Raji (cell line): ENCODE data around the gene RAB43.

ENCODE experiments used
- POLR2A ChIP-seq: IDR thresholded peaks from 2 replicates; pipeline ENCODE4 v1.6.1; 2011; ENCODE audit warnings: low read depth, low read length, control low read depth; ENCODE audit not compliant: insufficient read depth

RAB43 gene

DNA sequence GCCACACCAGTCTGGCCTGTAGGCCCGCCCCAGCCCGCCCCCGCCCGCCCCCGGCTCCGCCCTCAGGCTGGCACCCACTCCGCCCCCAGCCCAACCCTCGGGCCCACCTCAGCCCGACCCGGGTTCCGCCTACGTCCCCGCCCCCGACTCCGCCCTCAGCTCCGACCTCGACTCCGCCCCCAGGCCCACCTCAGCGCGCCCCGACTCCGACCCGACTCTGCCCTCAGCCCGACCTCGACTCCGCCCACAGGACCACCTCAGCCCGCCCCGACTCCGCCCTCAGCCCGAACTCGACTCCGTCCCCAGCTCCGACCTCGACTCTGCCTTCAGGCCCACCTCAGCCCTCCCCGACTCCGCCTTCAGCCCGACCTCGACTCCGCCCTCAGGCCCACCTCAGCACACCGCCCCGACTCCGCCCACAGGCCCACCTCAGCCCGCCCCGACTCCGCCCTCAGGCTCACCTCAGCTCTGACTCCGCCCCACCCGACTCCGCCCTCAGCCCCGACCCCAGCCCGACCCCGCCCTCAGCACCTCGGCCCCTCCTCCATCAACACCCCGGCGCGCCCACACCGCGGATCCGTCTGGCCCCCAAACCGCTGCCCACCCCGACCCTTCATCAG lies at the start of gene RAB43:
TSS of gene RAB43 (minus strand) at position 13 of the 620 bp plus-strand sequence. CDS start 315 bp downstream, outside the sequence.
- TF ChIP-seq POLR2A, result no peak

DNA sequence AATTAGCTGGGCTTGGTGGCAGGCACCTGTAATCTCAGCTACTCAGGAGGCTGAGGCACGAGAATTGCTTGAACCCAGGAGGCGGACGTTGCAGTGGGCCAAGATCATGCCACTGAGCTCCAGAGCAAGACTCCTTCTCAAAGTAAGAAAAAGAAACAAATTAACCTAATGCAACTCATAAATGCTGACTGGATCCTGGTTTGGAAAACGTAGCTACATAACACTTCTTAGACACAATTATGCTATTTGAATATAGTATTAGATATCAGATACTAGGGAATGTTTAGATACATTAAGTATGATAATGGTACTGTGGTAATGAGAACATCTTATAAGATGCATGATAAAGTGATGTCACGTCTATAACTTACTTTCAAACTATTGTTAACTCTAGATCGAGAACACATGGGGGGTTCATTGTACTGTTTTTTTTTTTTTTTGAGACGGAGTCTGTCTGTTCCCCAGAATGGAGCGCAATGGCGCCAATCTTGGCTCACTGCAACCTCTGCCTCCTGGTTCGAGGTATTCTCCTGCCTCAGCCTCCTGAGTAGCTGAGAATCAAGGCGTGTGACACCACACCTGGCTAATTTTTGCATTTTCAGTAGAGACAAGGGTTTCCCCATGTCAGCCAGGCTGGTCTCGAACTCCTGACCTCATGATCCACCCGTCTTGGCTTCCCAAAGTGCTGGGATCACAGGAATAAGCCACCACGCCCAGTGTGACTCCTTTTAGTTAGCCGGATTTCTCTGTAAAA lies 45.2 kb upstream of the RAB43 start:
- no peak for TF ChIP-seq POLR2A

DNA sequence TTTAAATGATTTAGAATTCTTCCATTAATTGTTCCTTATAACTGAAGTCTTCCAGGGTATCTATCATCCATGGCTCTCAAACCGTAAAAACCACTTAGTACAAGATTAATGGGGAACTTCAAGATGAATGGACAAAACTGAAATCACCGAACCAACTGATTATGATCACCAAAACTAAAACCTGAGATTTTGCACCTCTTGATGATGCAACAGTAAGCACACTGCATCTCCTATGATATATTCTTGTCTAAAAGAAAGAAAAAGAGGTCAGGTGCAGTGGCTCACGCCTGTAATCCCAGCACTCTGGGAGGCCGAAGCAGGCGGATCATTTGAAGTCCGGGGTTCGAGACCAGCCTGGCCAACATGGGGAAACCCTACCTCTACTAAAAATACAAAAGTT lies 42.9 kb upstream of the RAB43 start:
- TF ChIP-seq POLR2A, result no peak

- no peak for TF ChIP-seq POLR2A
Measured at GRCh38 chr3:129162729-129163579, 41.4 kb upstream of the RAB43 start.

- TF ChIP-seq POLR2A, result no peak
Measured at GRCh38 chr3:129161860-129162271, 40.3 kb upstream of the RAB43 start.

- peak; percentile 92 for TF ChIP-seq POLR2A
Measured at GRCh38 chr3:129160891-129161859, 39.6 kb upstream of the RAB43 start, which contains the start of gene ISY1. ISY1 (minus strand) TSS chr3:129161063; CDS start chr3:129160975, 88 bp downstream.

GRCh38 chr3:129144786-129145185 lies 23.2 kb upstream of the RAB43 start:
- TF ChIP-seq POLR2A, result no peak

- TF ChIP-seq POLR2A, result no peak
Measured at GRCh38 chr3:129139911-129140310, 18.3 kb upstream of the RAB43 start.

DNA sequence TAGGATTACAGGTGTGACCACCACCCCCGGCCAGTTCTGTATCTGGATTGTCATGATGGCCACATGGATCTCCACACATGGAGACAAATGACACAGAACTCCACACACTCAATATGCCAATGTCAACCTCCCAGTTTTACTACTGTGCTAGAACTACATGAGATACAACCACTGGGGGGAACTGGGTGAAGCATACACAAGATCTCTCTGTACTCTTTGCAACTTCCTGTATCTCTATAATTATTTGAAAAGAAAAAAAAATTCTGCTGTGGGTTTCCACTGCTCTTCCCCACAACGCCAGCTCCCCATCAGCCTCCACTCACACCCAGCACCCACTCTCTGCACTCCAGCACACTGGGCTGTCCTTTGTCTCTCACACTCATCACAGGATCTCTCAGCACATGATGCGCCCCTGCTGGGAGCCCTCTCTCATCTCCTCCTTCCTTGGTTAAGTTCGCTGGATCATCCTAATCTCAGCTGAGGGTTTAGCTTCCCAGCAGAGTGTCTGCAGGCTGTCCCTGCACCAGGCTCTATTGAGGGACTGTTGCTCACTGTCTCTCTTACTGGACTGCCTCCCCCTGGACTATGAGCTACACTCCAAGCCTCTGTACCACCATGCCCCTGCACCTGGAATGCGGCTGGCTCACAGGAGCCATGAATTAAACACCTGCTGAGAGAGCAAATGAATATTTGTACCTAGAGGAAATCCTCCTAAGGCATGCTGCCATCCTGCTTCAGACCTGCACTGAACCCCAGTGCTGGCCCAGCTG lies 10.7 kb upstream of the RAB43 start:
- no peak for TF ChIP-seq POLR2A

DNA sequence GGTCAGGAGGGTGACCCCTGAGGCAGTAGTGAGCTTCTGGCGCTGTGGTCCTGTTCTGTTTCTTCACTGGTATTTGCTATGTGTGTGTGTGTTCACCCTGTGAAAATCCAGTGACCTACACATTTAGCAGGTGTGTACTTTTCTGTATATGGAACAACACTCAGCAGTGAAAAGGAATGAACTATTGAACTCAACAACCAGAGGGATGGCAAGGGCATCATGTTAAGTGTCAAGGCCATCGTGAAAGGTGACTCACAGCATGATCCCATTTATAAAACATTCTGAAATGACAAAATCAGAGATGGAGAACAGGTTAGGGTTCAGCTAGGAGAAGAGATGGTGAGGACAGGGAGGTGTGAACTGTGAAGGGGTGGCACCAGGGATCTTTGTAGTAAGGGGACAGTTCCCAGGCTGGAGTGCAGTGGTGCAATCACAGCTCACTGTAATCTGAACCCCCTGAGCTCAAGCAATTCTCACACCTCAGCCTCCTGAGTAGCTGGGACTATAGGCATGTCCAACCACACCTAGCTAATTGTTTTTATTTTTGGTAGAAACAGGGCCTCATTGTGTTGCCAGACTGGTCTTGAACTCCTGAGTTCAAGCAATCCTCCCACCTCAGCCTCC lies 10.0 kb upstream of the RAB43 start:
- TF ChIP-seq POLR2A, result no peak

DNA sequence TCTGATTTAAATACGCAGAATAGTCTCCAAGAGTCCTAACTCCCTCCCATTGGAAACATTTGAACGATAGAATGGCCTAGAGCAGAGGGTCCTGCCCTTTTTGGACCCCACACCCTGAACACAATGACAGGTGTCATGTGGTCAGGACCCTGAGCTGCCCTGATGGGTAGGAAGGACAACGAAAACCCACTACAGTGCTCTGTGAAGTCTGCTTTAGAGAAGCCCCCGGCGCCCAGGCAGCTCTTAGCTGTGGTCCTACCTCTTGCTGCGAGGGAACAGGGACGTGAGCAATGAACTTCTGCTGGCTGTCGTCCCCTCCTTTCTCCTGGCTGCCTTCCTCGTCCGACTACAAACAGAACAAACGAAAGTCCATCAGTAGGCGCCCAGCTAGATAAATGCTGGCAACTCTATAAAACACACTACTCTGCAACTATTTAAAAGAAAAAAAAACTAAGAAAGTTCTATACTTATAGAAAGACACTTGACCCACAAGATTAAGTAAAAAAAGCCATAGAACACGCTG lies 8.7 kb upstream of the RAB43 start:
- TF ChIP-seq POLR2A, result no peak

GRCh38 chr3:129128357-129129155 lies 7.0 kb upstream of the RAB43 start:
- no peak for TF ChIP-seq POLR2A
